B cell (primary cell): ENCODE results near the gene BOD1. TPM values are rescaled to one million over a fixed set of nuclear protein-coding genes. Genes with fewer than 3 reads are reported as not detected.

Experiments
- ATAC-seq: fragments of 200-7000 bp; cut with Tn5 transposase; one replicate; pipeline ENCODE4 v1.10.0; 2021; ENCODE audit warnings: low read depth, mild to moderate bottlenecking, moderate number of reproducible peaks, moderate library complexity
- CTCF ChIA-PET: fragments of 350-600 bp; sonication (Branson Sonifier 250); formaldehyde crosslinking; loops from one replicate; lab custom pipeline; 2021; ENCODE audit warnings: antibody characterized with exemption, inconsistent platforms; lab: Charles Lee
- POLR2A ChIA-PET: fragments of 350-600 bp; sonication (Branson Sonifier 250); formaldehyde crosslinking; loops from one replicate; lab custom pipeline; 2021; ENCODE audit warnings: antibody characterized with exemption; lab: Charles Lee
- DNase-seq: peaks from one replicate; pipeline ENCODE4 v3.0.0; 2013
- H2AFZ ChIP-seq: 2 replicates; pipeline ENCODE4 v1.6.1; 2012; ENCODE audit warnings: mild to moderate bottlenecking, low read depth, low read length; ENCODE audit not compliant: insufficient read depth, poor library complexity, severe bottlenecking
- H3K27ac ChIP-seq, 2 donors: 1 replicate in 1 of 2; 2 replicates in 1 of 2; pipeline ENCODE4 v1.5.1; 2012 to 2013; ENCODE audit warnings: low read length in 2 of 2, mild to moderate bottlenecking in 2 of 2, moderate library complexity in 1 of 2
- H3K27me3 ChIP-seq, 4 experiments: fragments of 200-600 bp in 1 of 4; sonication (generic) in 1 of 4; replicated peaks in 1 of 4; 1 replicate in 2 of 4; 2 replicates in 2 of 4; pipeline versions ENCODE4 v1.6.1 to v1.7.0; 2013 to 2016; ENCODE audit warnings: low read length in 3 of 4, mild to moderate bottlenecking in 2 of 4, mixed read lengths in 1 of 4, moderate library complexity in 1 of 4; ENCODE audit not compliant: insufficient read depth in 4 of 4, control insufficient read depth in 3 of 4; ENCODE audit errors: control extremely low read depth in 1 of 4
- H3K36me3 ChIP-seq, 2 experiments: replicated peaks in 1 of 2; 1 replicate in 1 of 2; 2 replicates in 1 of 2; pipeline versions ENCODE4 v1.6.1 to v1.7.1; 2013; ENCODE audit warnings: low read length in 1 of 2; ENCODE audit not compliant: insufficient read depth in 2 of 2, control insufficient read depth in 1 of 2; ENCODE audit errors: control extremely low read depth in 1 of 2, extremely low read depth in 1 of 2
- H3K4me1 ChIP-seq, 2 donors: fragments of 200-600 bp in 1 of 2; sonication (generic) in 1 of 2; 1 replicate in 1 of 2; 2 replicates in 1 of 2; pipeline versions ENCODE4 v1.5.1 to v1.6.1; 2013 to 2017; ENCODE audit warnings: low read length in 2 of 2; ENCODE audit not compliant: control insufficient read depth in 2 of 2, insufficient read depth in 2 of 2
- H3K4me2 ChIP-seq: replicated peaks from 2 replicates; pipeline ENCODE3; 2012; ENCODE audit warnings: mild to moderate bottlenecking, low read depth, low read length; ENCODE audit not compliant: poor library complexity, severe bottlenecking
- H3K4me3 ChIP-seq, 5 experiments: fragments of 200-600 bp in 1 of 5; sonication (generic) in 1 of 5; 1 replicate in 3 of 5; 2 replicates in 2 of 5; pipeline versions ENCODE4 v1.5.1 to v1.7.0; 2011 to 2016; ENCODE audit warnings: low read length in 4 of 5, mild to moderate bottlenecking in 4 of 5, low read depth in 2 of 5, control low read depth in 1 of 5, moderate library complexity in 1 of 5; ENCODE audit not compliant: insufficient read depth in 1 of 5; ENCODE audit errors: control extremely low read depth in 1 of 5, extremely low read depth in 1 of 5
- H3K79me2 ChIP-seq: fragments of 200-600 bp; sonication (generic); one replicate; pipeline ENCODE4 v1.6.0; 2016; ENCODE audit warnings: low read length; ENCODE audit not compliant: control insufficient read depth, insufficient read depth
- H3K9ac ChIP-seq: fragments of 200-600 bp; sonication (generic); 2 replicates; pipeline ENCODE4 v1.6.1; 2017; ENCODE audit warnings: mild to moderate bottlenecking, low read length, moderate library complexity
- H3K9me3 ChIP-seq, 3 donors: one replicate each; pipeline versions ENCODE4 v1.6.1 to v1.7.1; 2013; ENCODE audit warnings: low read length in 2 of 3; ENCODE audit not compliant: control insufficient read depth in 2 of 3, insufficient read depth in 1 of 3; ENCODE audit errors: control extremely low read depth in 1 of 3
- H4K20me1 ChIP-seq: 2 replicates; pipeline ENCODE4 v1.6.0; 2012; ENCODE audit warnings: mild to moderate bottlenecking, low read length; ENCODE audit not compliant: insufficient read depth, control insufficient read depth, poor library complexity, severe bottlenecking
- H3K27ac Mint-ChIP-seq: one replicate; pipeline ENCODE4 v1.8.0; 2021; ENCODE audit warnings: mixed read lengths
- H3K27me3 Mint-ChIP-seq: one replicate; pipeline ENCODE4 v1.8.0; 2021; ENCODE audit warnings: mixed read lengths
- H3K4me1 Mint-ChIP-seq: one replicate; pipeline ENCODE4 v1.8.0; 2021; ENCODE audit warnings: mixed read lengths
- H3K4me3 Mint-ChIP-seq: one replicate; pipeline ENCODE4 v1.8.0; 2021; ENCODE audit warnings: mixed read lengths
- H3K9me3 Mint-ChIP-seq: one replicate; pipeline ENCODE4 v1.8.0; 2022; ENCODE audit warnings: mixed read lengths; ENCODE audit not compliant: insufficient read depth
- CTCF ChIP-seq: fragments of 200-600 bp; IDR thresholded peaks from one replicate; pipeline ENCODE4 v1.8.0; 2022; ENCODE audit warnings: antibody characterized with exemption, mild to moderate bottlenecking
- EZH2 ChIP-seq: IDR thresholded peaks from 2 replicates; pipeline ENCODE4 v1.6.1; 2012; ENCODE audit warnings: borderline replicate concordance, low read depth, mild to moderate bottlenecking, moderate library complexity, low read length; ENCODE audit not compliant: insufficient read depth, poor library complexity, severe bottlenecking
- WGBS: methylation state at CpG from one replicate; pipeline ENCODE4 v1.1.5; 2013; ENCODE audit warnings: missing lambda C conversion rate; ENCODE audit not compliant: insufficient coverage; 5-methylcytosine and 5-hydroxymethylcytosine counted together
- intact Hi-C: fragments of 100-400 bp; cut with micrococcal nuclease; formaldehyde crosslinking; loops from one replicate; pipeline ENCODE4 v1.10.0; 2022
- polyA minus RNA-seq: library from RNA; depleted of rRNA, polyadenylated mRNA; stranded (reverse); fragments of >200 nt; gene quantifications from 2 replicates; pipeline ENCODE4 v1.2.3, GENCODE V29; 2012
- polyA plus RNA-seq: library from polyadenylated mRNA; depleted of rRNA; stranded (reverse); fragments of >200 nt; gene quantifications from 2 replicates; pipeline ENCODE4 v1.2.3, GENCODE V29; 2012
- total RNA-seq, 2 donors: library from RNA; stranded (reverse); fragments of 120-200 nt in 1 of 2; gene quantifications; 1 replicate in 1 of 2; 2 replicates in 1 of 2; pipeline versions ENCODE4 v1.2.3 to v1.2.4, GENCODE V29; 2013 to 2022

BOD1 gene
- total RNA-seq (34.7 and 36.7 TPM in 2 replicates), polyA plus RNA-seq (15.0 and 15.1 TPM in 2 replicates), polyA minus RNA-seq (28.7 and 39.4 TPM in 2 replicates)
- total RNA-seq (2013) = 47.2 TPM

GRCh38 chr5:173616577-173617118 is at the start of gene BOD1:
TSS of gene BOD1 (minus strand) at chr5:173616650. CDS start at chr5:173616436, 214 bp downstream.
- Histone ChIP-seq H3K4me2 (peak within 1 kb of the TSS; percentile 89), H4K20me1 (peaks cover 32% of the 10 kb centered on the region), H3K4me1 (peaks cover 21 to 29% of the 10 kb centered on the region in 2 donors), H3K4me3 (peak within 1 kb of the TSS; percentile 68 to 89 (median 83)), H3K27ac (peak within 1 kb of the TSS; percentile 88 to 96), H3K9me3 (no peaks in the 10 kb centered on the region), H3K27me3 (no peaks in the 10 kb centered on the region), H3K36me3 (peaks cover 0 to 12% of the 10 kb centered on the region in 2 experiments), H3K9ac (peak within 1 kb of the TSS; percentile 97), H2AFZ (peak within 1 kb of the TSS; percentile 91), H3K79me2 (peaks cover 45% of the 10 kb centered on the region)
- Mint-ChIP-seq H3K27me3 (no peaks in the 10 kb centered on the region), H3K9me3 (no peaks in the 10 kb centered on the region), H3K27ac (peak within 1 kb of the TSS; percentile 97), H3K4me1 (peaks cover 43% of the 10 kb centered on the region), H3K4me3 (peak within 1 kb of the TSS; percentile 98)
- ATAC-seq (peak; percentile 94), DNase-seq (peak; percentile 98)
- POLR2A ChIA-PET = interaction anchor here (0.6 to 1.6 kb wide), 6 partner anchors 9 to 1274 kb away, joined by 3 to 6 read pairs (median 5); partner anchors contain the start of gene CPEB4
- under 1% methylated on average over 26 of the region's 37 CpGs for WGBS
- CTCF ChIA-PET = interaction anchor here (0.6 to 12.6 kb wide), 20 partner anchors 9 to 364 kb away, joined by 3 to 201 read pairs (median 5); partner anchors contain the start of gene CPEB4
- intact Hi-C loops = loop anchor here (1.0 to 10.0 kb wide), 8 partner anchors 66 to 1432 kb away; partner anchors contain the start of genes CPEB4, RPL26L1 and STK10
- TF ChIP-seq CTCF = no peak
- no peak for TF ChIP-seq EZH2

GRCh38 chr5:173665326-173665725 is 48.9 kb upstream of the BOD1 start:
- CTCF ChIA-PET = interaction anchor here (1.2 to 1.5 kb wide), 2 partner anchors 38 to 260 kb away, joined by 3 read pairs; no protein-coding TSS in a partner anchor
- H3K27me3 ChIP-seq = no peaks in the 10 kb centered on the region
- POLR2A ChIA-PET = no interaction called here
- no peak overlapping the region for H3K4me2 ChIP-seq
- TF ChIP-seq CTCF (no peak), EZH2 (no peak)
- Mint-ChIP-seq H3K4me3 (no peak overlapping the region), H3K9me3 (no peaks in the 10 kb centered on the region), H3K27me3 (peaks cover 3% of the 10 kb centered on the region), H3K4me1 (peaks cover 6% of the 10 kb centered on the region), H3K27ac (no peak overlapping the region)
- no peak overlapping the region for H3K4me3 ChIP-seq
- peaks cover 7 to 8% of the 10 kb centered on the region in 2 donors for H3K4me1 ChIP-seq
- H2AFZ ChIP-seq = no peak overlapping the region
- intact Hi-C loops = no loop called here
- no peaks in the 10 kb centered on the region for H4K20me1 ChIP-seq
- ATAC-seq (no peak), DNase-seq (no peak)
- H3K79me2 ChIP-seq = no peaks in the 10 kb centered on the region
- no peaks in the 10 kb centered on the region for H3K36me3 ChIP-seq
- no peak overlapping the region for H3K27ac ChIP-seq
- peaks cover 0 to 11% (median 0%) of the 10 kb centered on the region in 3 donors for H3K9me3 ChIP-seq
- WGBS = 95% methylated on average over 4 of the region's 4 CpGs
- H3K9ac ChIP-seq = no peak overlapping the region
